Transverse colon (tissue), 4 donors: ENCODE measurements around the gene DLG5.

ENCODE experiments used
- POLR2A ChIP-seq: fragments of 450-650 bp; IDR thresholded peaks from one replicate; pipeline ENCODE4 v1.6.1; 2016; ENCODE audit warnings: antibody characterized with exemption, mild to moderate bottlenecking, moderate library complexity
- POLR2AphosphoS5 ChIP-seq, 3 donors: sonication (generic); formaldehyde crosslinking; IDR thresholded peaks; one replicate each; pipeline ENCODE4 v1.6.1; 2016; ENCODE audit warnings: antibody characterized with exemption in 3 of 3
- TF ChIP-seq, protein P1 (sequence below), 5 experiments: fragments of 200-600 bp in 3 of 5; fragments of 450-650 bp in 2 of 5; sonication (generic) in 3 of 5; IDR thresholded peaks; 1 replicate in 2 of 5; 2 replicates in 3 of 5; pipeline ENCODE4 v1.5.1; 2016 to 2017; ENCODE audit warnings: antibody characterized with exemption in 5 of 5, inconsistent platforms in 3 of 5, mild to moderate bottlenecking in 2 of 5, moderate library complexity in 1 of 5

DNA sequence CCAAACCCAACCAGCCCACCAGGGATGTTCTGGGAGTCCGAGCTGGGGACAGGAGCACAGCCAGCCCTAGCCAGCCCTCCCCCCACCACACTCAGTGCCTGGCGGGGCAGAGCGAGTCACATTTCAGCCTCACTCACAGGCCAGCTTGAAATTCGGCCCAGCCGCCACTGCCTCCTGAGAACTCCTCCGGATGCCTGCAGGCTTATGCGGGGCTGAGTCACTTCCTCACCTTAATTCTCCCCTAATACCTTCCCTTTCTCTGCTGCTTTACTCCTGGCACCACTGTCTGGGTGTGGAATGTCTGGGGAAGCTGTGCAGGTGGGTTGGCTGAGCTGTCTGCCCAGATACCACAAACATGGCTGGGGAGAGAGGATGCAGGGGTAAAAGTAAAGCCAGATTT, 22.6 kb upstream of the DLG5 start:
- TF ChIP-seq, protein P1, sequence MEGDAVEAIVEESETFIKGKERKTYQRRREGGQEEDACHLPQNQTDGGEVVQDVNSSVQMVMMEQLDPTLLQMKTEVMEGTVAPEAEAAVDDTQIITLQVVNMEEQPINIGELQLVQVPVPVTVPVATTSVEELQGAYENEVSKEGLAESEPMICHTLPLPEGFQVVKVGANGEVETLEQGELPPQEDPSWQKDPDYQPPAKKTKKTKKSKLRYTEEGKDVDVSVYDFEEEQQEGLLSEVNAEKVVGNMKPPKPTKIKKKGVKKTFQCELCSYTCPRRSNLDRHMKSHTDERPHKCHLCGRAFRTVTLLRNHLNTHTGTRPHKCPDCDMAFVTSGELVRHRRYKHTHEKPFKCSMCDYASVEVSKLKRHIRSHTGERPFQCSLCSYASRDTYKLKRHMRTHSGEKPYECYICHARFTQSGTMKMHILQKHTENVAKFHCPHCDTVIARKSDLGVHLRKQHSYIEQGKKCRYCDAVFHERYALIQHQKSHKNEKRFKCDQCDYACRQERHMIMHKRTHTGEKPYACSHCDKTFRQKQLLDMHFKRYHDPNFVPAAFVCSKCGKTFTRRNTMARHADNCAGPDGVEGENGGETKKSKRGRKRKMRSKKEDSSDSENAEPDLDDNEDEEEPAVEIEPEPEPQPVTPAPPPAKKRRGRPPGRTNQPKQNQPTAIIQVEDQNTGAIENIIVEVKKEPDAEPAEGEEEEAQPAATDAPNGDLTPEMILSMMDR (IDR thresholded peaks at IDR 0.05) = no peak
- TF ChIP-seq POLR2A (no peak), POLR2AphosphoS5 (IDR thresholded peaks at IDR 0.05) (no peak)
